ENCODE data around the gene PPP1R1C. TPM values are rescaled to one million over a fixed set of nuclear protein-coding genes. Genes with fewer than 3 reads are reported as not detected.

PPP1R1C gene
- total and polyA plus RNA-seq, 2 experiments from 2014 or later, result 3.5 to 18.8 TPM

- Mint-ChIP-seq H3K9me3 (no peaks in the 10 kb centered on the region), H3K4me3 (no peak overlapping the region), H3K36me3 (ENCODE audit: low read depth) (no peaks in the 10 kb centered on the region), H3K27ac (no peak overlapping the region), H3K4me1 (no peaks in the 10 kb centered on the region), H3K27me3 (ENCODE audit: insufficient read depth, low read depth, poor library complexity) (no peaks in the 10 kb centered on the region)
- H3K27ac ChIP-seq (ENCODE audit: low read depth), result no peak overlapping the region
- no peaks in the 10 kb centered on the region for H3K79me2 ChIP-seq (replicated peaks; ENCODE audit: insufficient read depth)
- H3K36me3 ChIP-seq (ENCODE audit: insufficient read depth), result no peaks in the 10 kb centered on the region
- no peak overlapping the region for H3K4me3 ChIP-seq
- no peak for DNase-seq (ENCODE audit: low spot score)
- H3K9me2 ChIP-seq (ENCODE audit: insufficient read depth), result no peaks in the 10 kb centered on the region
- no peaks in the 10 kb centered on the region for H4K20me1 ChIP-seq (replicated peaks; ENCODE audit: insufficient read depth)
- TF ChIP-seq POLR2AphosphoS5 (IDR thresholded peaks at IDR 0.05; ENCODE audit: low read depth), result no peak
- TF ChIP-seq NANOG (IDR thresholded peaks at IDR 0.05; ENCODE audit: borderline replicate concordance), result no peak
- TF ChIP-seq STAT1 (IDR thresholded peaks at IDR 0.05; ENCODE audit: unreplicated experiment), result no peak
- no peak for TF ChIP-seq CREB1 (CRISPR knock-in tag; IDR thresholded peaks at IDR 0.05; ENCODE audit: low read depth)
- no peak for TF ChIP-seq JUNB (IDR thresholded peaks at IDR 0.05; ENCODE audit: unreplicated experiment)
- no peak for TF ChIP-seq EZH2 (IDR thresholded peaks at IDR 0.05; ENCODE audit: low read depth, unreplicated experiment)
- TF ChIP-seq, protein P1, sequence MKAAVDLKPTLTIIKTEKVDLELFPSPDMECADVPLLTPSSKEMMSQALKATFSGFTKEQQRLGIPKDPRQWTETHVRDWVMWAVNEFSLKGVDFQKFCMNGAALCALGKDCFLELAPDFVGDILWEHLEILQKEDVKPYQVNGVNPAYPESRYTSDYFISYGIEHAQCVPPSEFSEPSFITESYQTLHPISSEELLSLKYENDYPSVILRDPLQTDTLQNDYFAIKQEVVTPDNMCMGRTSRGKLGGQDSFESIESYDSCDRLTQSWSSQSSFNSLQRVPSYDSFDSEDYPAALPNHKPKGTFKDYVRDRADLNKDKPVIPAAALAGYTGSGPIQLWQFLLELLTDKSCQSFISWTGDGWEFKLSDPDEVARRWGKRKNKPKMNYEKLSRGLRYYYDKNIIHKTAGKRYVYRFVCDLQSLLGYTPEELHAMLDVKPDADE (IDR thresholded peaks at IDR 0.05), result no peak
- TF ChIP-seq CTCF (conservative IDR thresholded peaks at IDR 0.05; ENCODE audit: low read depth in 2 of 2), result no peak
- no peaks in the 10 kb centered on the region for H3F3A ChIP-seq (replicated peaks; ENCODE audit: low read depth)
- no peak overlapping the region for H3K4me2 ChIP-seq
- H3K27me3 ChIP-seq (ENCODE audit: insufficient read depth), result no peaks in the 10 kb centered on the region
- no peak overlapping the region for H2AFZ ChIP-seq
- 0 out of 2 replicates have a peak, but pooled peaks cover 3% of the 10 kb centered on the region for H3K4me1 ChIP-seq (ENCODE audit: insufficient read depth)
- no peak for ATAC-seq
Measured at GRCh38 chr2:182055993-182056392, 70.3 kb downstream of the PPP1R1C start.

DNA sequence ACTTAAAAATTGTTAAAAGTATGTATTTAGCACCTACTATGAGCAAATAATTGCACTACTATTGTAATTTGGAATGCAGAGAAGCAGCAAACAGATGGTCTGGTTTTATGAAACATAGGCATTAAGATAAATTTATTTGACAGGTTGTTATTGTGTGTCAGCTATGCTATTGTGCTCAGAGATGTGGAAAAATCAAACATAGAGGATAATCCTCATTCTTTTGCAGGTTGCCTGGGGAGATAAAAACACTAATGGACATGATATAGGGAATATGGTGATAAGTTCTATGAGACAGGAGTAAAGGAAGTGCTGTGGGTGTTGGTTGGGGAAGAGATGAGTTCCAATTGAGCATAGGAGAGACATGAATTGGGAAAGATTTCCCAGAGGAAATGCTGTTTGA, 71.3 kb downstream of the PPP1R1C start:
- Mint-ChIP-seq H3K4me3 (no peak overlapping the region), H3K9me3 (no peaks in the 10 kb centered on the region), H3K27ac (no peak overlapping the region), H3K4me1 (no peaks in the 10 kb centered on the region), H3K36me3 (ENCODE audit: low read depth) (no peaks in the 10 kb centered on the region), H3K27me3 (ENCODE audit: insufficient read depth, low read depth, poor library complexity) (no peaks in the 10 kb centered on the region)
- no peaks in the 10 kb centered on the region for H3K9me2 ChIP-seq (ENCODE audit: insufficient read depth)
- H2AFZ ChIP-seq, result no peak overlapping the region
- no peaks in the 10 kb centered on the region for H4K20me1 ChIP-seq (replicated peaks; ENCODE audit: insufficient read depth)
- H3K4me3 ChIP-seq, result no peak overlapping the region
- DNase-seq (ENCODE audit: low spot score) (no peak), ATAC-seq (no peak)
- no peak overlapping the region for H3K27ac ChIP-seq (ENCODE audit: low read depth)
- H3K36me3 ChIP-seq (ENCODE audit: insufficient read depth), result no peaks in the 10 kb centered on the region
- no peaks in the 10 kb centered on the region for H3K27me3 ChIP-seq (ENCODE audit: insufficient read depth)
- no peaks in the 10 kb centered on the region for H3K79me2 ChIP-seq (replicated peaks; ENCODE audit: insufficient read depth)
- no peak overlapping the region for H3K4me2 ChIP-seq
- H3F3A ChIP-seq (replicated peaks; ENCODE audit: low read depth), result no peaks in the 10 kb centered on the region
- H3K4me1 ChIP-seq (ENCODE audit: insufficient read depth), result 0 out of 2 replicates have a peak, but pooled peaks cover 3% of the 10 kb centered on the region
- TF ChIP-seq ZNF114 (CRISPR knock-in tag; IDR thresholded peaks at IDR 0.05), result no peak
- no peak for TF ChIP-seq POLR2AphosphoS5 (IDR thresholded peaks at IDR 0.05; ENCODE audit: low read depth)
- TF ChIP-seq STAT1 (IDR thresholded peaks at IDR 0.05; ENCODE audit: unreplicated experiment), result no peak
- TF ChIP-seq JUNB (IDR thresholded peaks at IDR 0.05; ENCODE audit: unreplicated experiment), result no peak
- TF ChIP-seq, protein P1 (IDR thresholded peaks at IDR 0.05), result no peak
- TF ChIP-seq, protein P2, sequence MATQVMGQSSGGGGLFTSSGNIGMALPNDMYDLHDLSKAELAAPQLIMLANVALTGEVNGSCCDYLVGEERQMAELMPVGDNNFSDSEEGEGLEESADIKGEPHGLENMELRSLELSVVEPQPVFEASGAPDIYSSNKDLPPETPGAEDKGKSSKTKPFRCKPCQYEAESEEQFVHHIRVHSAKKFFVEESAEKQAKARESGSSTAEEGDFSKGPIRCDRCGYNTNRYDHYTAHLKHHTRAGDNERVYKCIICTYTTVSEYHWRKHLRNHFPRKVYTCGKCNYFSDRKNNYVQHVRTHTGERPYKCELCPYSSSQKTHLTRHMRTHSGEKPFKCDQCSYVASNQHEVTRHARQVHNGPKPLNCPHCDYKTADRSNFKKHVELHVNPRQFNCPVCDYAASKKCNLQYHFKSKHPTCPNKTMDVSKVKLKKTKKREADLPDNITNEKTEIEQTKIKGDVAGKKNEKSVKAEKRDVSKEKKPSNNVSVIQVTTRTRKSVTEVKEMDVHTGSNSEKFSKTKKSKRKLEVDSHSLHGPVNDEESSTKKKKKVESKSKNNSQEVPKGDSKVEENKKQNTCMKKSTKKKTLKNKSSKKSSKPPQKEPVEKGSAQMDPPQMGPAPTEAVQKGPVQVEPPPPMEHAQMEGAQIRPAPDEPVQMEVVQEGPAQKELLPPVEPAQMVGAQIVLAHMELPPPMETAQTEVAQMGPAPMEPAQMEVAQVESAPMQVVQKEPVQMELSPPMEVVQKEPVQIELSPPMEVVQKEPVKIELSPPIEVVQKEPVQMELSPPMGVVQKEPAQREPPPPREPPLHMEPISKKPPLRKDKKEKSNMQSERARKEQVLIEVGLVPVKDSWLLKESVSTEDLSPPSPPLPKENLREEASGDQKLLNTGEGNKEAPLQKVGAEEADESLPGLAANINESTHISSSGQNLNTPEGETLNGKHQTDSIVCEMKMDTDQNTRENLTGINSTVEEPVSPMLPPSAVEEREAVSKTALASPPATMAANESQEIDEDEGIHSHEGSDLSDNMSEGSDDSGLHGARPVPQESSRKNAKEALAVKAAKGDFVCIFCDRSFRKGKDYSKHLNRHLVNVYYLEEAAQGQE (IDR thresholded peaks at IDR 0.05; ENCODE audit: unreplicated experiment), result no peak
- TF ChIP-seq EZH2 (IDR thresholded peaks at IDR 0.05; ENCODE audit: low read depth, unreplicated experiment), result no peak
- no peak for TF ChIP-seq NANOG (IDR thresholded peaks at IDR 0.05; ENCODE audit: borderline replicate concordance)
- no peak for TF ChIP-seq ZNF331 (CRISPR knock-in tag; IDR thresholded peaks at IDR 0.05; ENCODE audit: low read depth)
- no peak for TF ChIP-seq EZH2phosphoT487 (IDR thresholded peaks at IDR 0.05; ENCODE audit: unreplicated experiment)
- no peak for TF ChIP-seq CREB1 (CRISPR knock-in tag; IDR thresholded peaks at IDR 0.05; ENCODE audit: low read depth)

Data from GM23338 (cell line).